Measurements from ENCODE around the gene VPS26A.

The VPS26A gene

GRCh38 chr10:69123747-69124562 is at the start of gene VPS26A:
TSS of gene VPS26A (plus strand) at chr10:69124178. CDS start at chr10:69124278, 100 bp downstream.
- DNase-seq: peak; percentile 99

- no peak for DNase-seq
Measured at GRCh38 chr10:69074532-69074931, 49.4 kb upstream of the VPS26A start.

- no peak for DNase-seq
Measured at GRCh38 chr10:69075431-69075830, 48.5 kb upstream of the VPS26A start.

- no peak for DNase-seq
Measured at GRCh38 chr10:69078311-69078710, 45.7 kb upstream of the VPS26A start.

GRCh38 chr10:69080226-69080625 is 43.8 kb upstream of the VPS26A start:
- DNase-seq: no peak

- peak; percentile 19 for DNase-seq
Measured at GRCh38 chr10:69086001-69086509, 37.9 kb upstream of the VPS26A start.

- DNase-seq: peak; percentile 86
Measured at GRCh38 chr10:69087590-69088470, 36.1 kb upstream of the VPS26A start, which contains the start of gene SRGN. TSS of gene SRGN (plus strand) at chr10:69088103. CDS start at chr10:69088158, 55 bp downstream.

GRCh38 chr10:69088471-69088769 is 35.6 kb upstream of the VPS26A start:
- DNase-seq: peak; percentile 35

- DNase-seq: peak; percentile 61
Measured at GRCh38 chr10:69088801-69089501, 35.0 kb upstream of the VPS26A start.

GRCh38 chr10:69089638-69090599 is 34.1 kb upstream of the VPS26A start:
- peak; percentile 85 for DNase-seq

GRCh38 chr10:69090685-69091084 is 33.3 kb upstream of the VPS26A start:
- no peak for DNase-seq

- no peak for DNase-seq
Measured at GRCh38 chr10:69091143-69091651, 32.8 kb upstream of the VPS26A start.

- DNase-seq: peak; percentile 87
Measured at GRCh38 chr10:69092959-69093850, 30.8 kb upstream of the VPS26A start.

GRCh38 chr10:69093933-69094332 is 30.0 kb upstream of the VPS26A start:
- DNase-seq: no peak

GRCh38 chr10:69096045-69096444 is 27.9 kb upstream of the VPS26A start:
- DNase-seq: no peak

GRCh38 chr10:69097729-69098128 is 26.2 kb upstream of the VPS26A start:
- DNase-seq: no peak

- DNase-seq: no peak
Measured at GRCh38 chr10:69100136-69100872, 23.7 kb upstream of the VPS26A start.

- DNase-seq: peak; percentile 16
Measured at GRCh38 chr10:69101451-69102095, 22.4 kb upstream of the VPS26A start.

- no peak for DNase-seq
Measured at GRCh38 chr10:69102440-69102839, 21.5 kb upstream of the VPS26A start.

Measured in stimulated activated CD4-positive, alpha-beta T cell treated with anti-CD3 and anti-CD28 coated beads, Interleukin-4, amount 100 ng/mL, for 24 hours (primary cell).